HepG2 (cell line): Measurements from ENCODE around the gene SLC29A1. TPM values are rescaled to one million over a fixed set of nuclear protein-coding genes. Genes with fewer than 3 reads are reported as not detected.

ENCODE experiments used
- ARID2 ChIP-seq: sonication (generic); formaldehyde crosslinking; IDR thresholded peaks from 2 replicates; pipeline ENCODE4 v1.8.1; 2022; ENCODE audit warnings: mild to moderate bottlenecking, missing genetic modification reagents, borderline replicate concordance
- CREB1 ChIP-seq, 2 experiments: fragments of 450-650 bp in 1 of 2; IDR thresholded peaks; 2 replicates each; pipeline ENCODE4 v1.6.1; 2016 to 2017; ENCODE audit warnings: control low read depth in 1 of 2, mild to moderate bottlenecking in 1 of 2, missing compliant biosample characterization in 1 of 2, missing genetic modification characterization in 1 of 2
- DMAP1 ChIP-seq: IDR thresholded peaks from 2 replicates; pipeline ENCODE4 v1.6.1; 2016
- HNRNPLL ChIP-seq: fragments of 200-400 bp; formaldehyde crosslinking; IDR thresholded peaks from 2 replicates; pipeline ENCODE4 v1.6.1; 2017; ENCODE audit warnings: mild to moderate bottlenecking, low read depth, low read length; ENCODE audit not compliant: poor library complexity, severe bottlenecking
- IRF9 ChIP-seq: sonication (generic); formaldehyde crosslinking; IDR thresholded peaks from 2 replicates; pipeline ENCODE4 v1.8.0; 2022; ENCODE audit warnings: missing genetic modification reagents, mild to moderate bottlenecking, borderline replicate concordance
- ISX ChIP-seq: sonication (generic); formaldehyde crosslinking; conservative IDR thresholded peaks from 2 replicates; pipeline ENCODE4 v1.5.0; 2020; ENCODE audit warnings: missing genetic modification reagents
- KDM3A ChIP-seq: IDR thresholded peaks from 2 replicates; pipeline ENCODE4 v1.6.1; 2018; ENCODE audit warnings: low read depth, missing compliant biosample characterization
- PITX1 ChIP-seq: sonication (generic); formaldehyde crosslinking; IDR thresholded peaks from 2 replicates; pipeline ENCODE4 v1.5.1; 2020; ENCODE audit warnings: mild to moderate bottlenecking, missing genetic modification reagents
- RBFOX2 ChIP-seq: fragments of 200-400 bp; formaldehyde crosslinking; IDR thresholded peaks from 2 replicates; pipeline ENCODE4 v1.6.1; 2017; ENCODE audit warnings: low read depth, mild to moderate bottlenecking, low read length
- ZBED4 ChIP-seq: sonication (generic); formaldehyde crosslinking; IDR thresholded peaks from 2 replicates; pipeline ENCODE4 v1.4.0; 2020; ENCODE audit warnings: missing genetic modification reagents, borderline replicate concordance
- ZBTB39 ChIP-seq: sonication (generic); formaldehyde crosslinking; IDR thresholded peaks from 2 replicates; pipeline ENCODE4 v1.5.0; 2020; ENCODE audit warnings: missing genetic modification reagents
- ZNF329 ChIP-seq: sonication (generic); formaldehyde crosslinking; IDR thresholded peaks from 2 replicates; pipeline ENCODE4 v1.9.0; 2021; ENCODE audit warnings: low read depth, mild to moderate bottlenecking, missing genetic modification reagents
- ZNF331 ChIP-seq: sonication (generic); formaldehyde crosslinking; IDR thresholded peaks from 2 replicates; pipeline ENCODE4 v1.4.0; 2020; ENCODE audit warnings: missing genetic modification reagents
- ZNF431 ChIP-seq: sonication (generic); formaldehyde crosslinking; IDR thresholded peaks from 2 replicates; pipeline ENCODE4 v1.9.0; 2022; ENCODE audit warnings: missing genetic modification reagents, low read depth, mild to moderate bottlenecking, borderline replicate concordance
- ZNF605 ChIP-seq: sonication (generic); formaldehyde crosslinking; IDR thresholded peaks from 2 replicates; pipeline ENCODE4 v1.8.0; 2022; ENCODE audit warnings: mild to moderate bottlenecking, missing genetic modification reagents
- ZNF687 ChIP-seq: sonication (generic); formaldehyde crosslinking; IDR thresholded peaks from 2 replicates; pipeline ENCODE4 v1.5.1; 2020; ENCODE audit warnings: mild to moderate bottlenecking, missing genetic modification reagents, moderate library complexity
- ZNF883 ChIP-seq: sonication (generic); formaldehyde crosslinking; IDR thresholded peaks from 2 replicates; pipeline ENCODE4 v1.5.1; 2020; ENCODE audit warnings: mild to moderate bottlenecking, missing genetic modification reagents; ENCODE audit errors: not compliant biosample characterization
- polyA plus RNA-seq, 8 experiments: library from polyadenylated mRNA; depleted of rRNA in 3 of 8; stranded (reverse) in 7 of 8; unstranded in 1 of 8; fragments of >200 nt; fragmentation: Illumina TruSeq in 4 of 8; extraction: Trizol in 4 of 8; gene quantifications; 2 replicates each; pipeline versions ENCODE4 v1.2.1 to v1.2.3, GENCODE V29; 2011 to 2016; ENCODE audit warnings: low read depth in 4 of 8, missing spikeins in 1 of 8, mixed read lengths in 1 of 8; ENCODE audit not compliant: insufficient read depth in 1 of 8
- total RNA-seq, 5 experiments: library from RNA; depleted of rRNA; stranded (reverse); fragments of >200 nt; fragmentation: Illumina TruSeq; extraction: Trizol; gene quantifications; 2 replicates each; pipeline ENCODE4 v1.2.3, GENCODE V29; 2016; ENCODE audit warnings: low read depth in 1 of 5

The SLC29A1 gene
- total and polyA plus RNA-seq, 2 of the 13 experiments (the other 11 are each of a cell fraction or from before 2014, with no cell fraction given): 43.2 to 106 TPM

GRCh38 chr6:44234101-44235025 lies 11.0 kb downstream of the SLC29A1 start (continued):
- 0 out of 2 replicates have a peak, but pooled peaks have one; percentile 63 for TF ChIP-seq IRF9
- TF ChIP-seq ZNF329 (CRISPR knock-in tag): no peak
- TF ChIP-seq ZNF331: peak; percentile 59; the same call in 1 of the 2 replicates
- TF ChIP-seq ZNF431: no peak
- peak; percentile 85 for TF ChIP-seq ZNF687 (CRISPR knock-in tag)
- peak; percentile 99 for TF ChIP-seq ZBED4 (CRISPR knock-in tag)
- TF ChIP-seq CREB1 (IDR thresholded peaks at IDR 0.05): no peak
- TF ChIP-seq CREB1 (CRISPR knock-in tag; IDR thresholded peaks at IDR 0.05): no peak
- TF ChIP-seq ZNF605: no peak
- TF ChIP-seq HNRNPLL: no peak
- no peak for TF ChIP-seq RBFOX2
- TF ChIP-seq KDM3A (CRISPR knock-in tag): peak; percentile 92
- no peak; the same call in 1 of the 2 replicates for TF ChIP-seq PITX1 (CRISPR knock-in tag)
- TF ChIP-seq ISX: no peak
- TF ChIP-seq DMAP1 (CRISPR knock-in tag): no peak
- peak; percentile 85 for TF ChIP-seq ZBTB39 (CRISPR knock-in tag)
- no peak for TF ChIP-seq ARID2 (CRISPR knock-in tag)
- TF ChIP-seq ZNF883 (CRISPR knock-in tag): no peak
